Suprapubic skin (tissue), 4 donors: ENCODE measurements around the gene SIGLEC11.

Source experiments
- CTCF ChIP-seq, 2 donors: fragments of 200-600 bp in 1 of 2; fragments of 450-650 bp in 1 of 2; sonication (generic) in 1 of 2; IDR thresholded peaks; one replicate each; pipeline ENCODE4 v1.5.1; 2016 to 2019; ENCODE audit warnings: antibody characterized with exemption in 2 of 2, mild to moderate bottlenecking in 1 of 2, moderate library complexity in 1 of 2
- POLR2A ChIP-seq, 2 donors: fragments of 450-650 bp; IDR thresholded peaks; one replicate each; pipeline ENCODE4 v1.6.1; 2017; ENCODE audit warnings: antibody characterized with exemption in 2 of 2, mild to moderate bottlenecking in 2 of 2, moderate library complexity in 2 of 2
- POLR2AphosphoS5 ChIP-seq, 3 donors: sonication (generic); formaldehyde crosslinking; IDR thresholded peaks; one replicate each; pipeline ENCODE4 v1.6.1; 2017; ENCODE audit warnings: antibody characterized with exemption in 3 of 3

- TF ChIP-seq CTCF (IDR thresholded peaks at IDR 0.05) (no peak), POLR2A (IDR thresholded peaks at IDR 0.05) (no peak), POLR2AphosphoS5 (IDR thresholded peaks at IDR 0.05) (no peak)
These were observed 27.5 kb upstream of the SIGLEC11 start for GRCh38 chr19:49988433-49988832.
